ENCODE measurements around the gene ZFAND2B. TPM values are rescaled to one million over a fixed set of nuclear protein-coding genes. Genes with fewer than 3 reads are reported as not detected.

The ZFAND2B gene
- total and polyA plus RNA-seq, 10 donors = 39.4 to 77.7 (median 52.4) TPM

Other genes with a start within 250 kb of the ZFAND2B start
- not detected for gene CDK5R2, start 247.1 kb upstream of the ZFAND2B start, total RNA-seq
- gene CDK5R2, start 247.1 kb upstream of the ZFAND2B start, polyA plus RNA-seq = not detected
- not detected for gene FEV, start 221.6 kb upstream of the ZFAND2B start, total RNA-seq
- gene FEV, start 221.6 kb upstream of the ZFAND2B start, polyA plus RNA-seq = not detected
- gene CRYBA2, start 213.4 kb upstream of the ZFAND2B start, total RNA-seq = not detected
- not detected for gene CRYBA2, start 213.4 kb upstream of the ZFAND2B start, polyA plus RNA-seq
- under 1 TPM in 1 of 7 donors, not detected in 6; 0.28 TPM for gene CFAP65, start 165.3 kb upstream of the ZFAND2B start, total RNA-seq
- not detected for gene CFAP65, start 165.3 kb upstream of the ZFAND2B start, polyA plus RNA-seq
- not detected for gene IHH, start 145.9 kb upstream of the ZFAND2B start, total RNA-seq
- gene IHH, start 145.9 kb upstream of the ZFAND2B start, polyA plus RNA-seq = under 1 TPM in 2 of 3 donors, not detected in 1; 0.06 to 0.13 TPM
- gene NHEJ1, start 46.0 kb upstream of the ZFAND2B start, total RNA-seq = 10 to 100 TPM; 13.3 to 25.9 (median 16.6) TPM
- 1 to 10 TPM; 5.5 to 7.9 (median 7.8) TPM for gene NHEJ1, start 46.0 kb upstream of the ZFAND2B start, polyA plus RNA-seq
- gene SLC23A3, start 36.8 kb upstream of the ZFAND2B start, total RNA-seq = 1 to 10 TPM; 1.5 to 5.0 (median 3.5) TPM
- gene SLC23A3, start 36.8 kb upstream of the ZFAND2B start, polyA plus RNA-seq = 1 to 10 TPM; 1.2 to 2.2 (median 1.3) TPM
- gene CNPPD1, start 29.9 kb upstream of the ZFAND2B start, total RNA-seq = 10 to 100 TPM; 51.3 to 80.8 (median 66.4) TPM
- gene CNPPD1, start 29.9 kb upstream of the ZFAND2B start, polyA plus RNA-seq = 10 to 100 TPM; 53.5 to 65.2 (median 65.2) TPM
- gene RETREG2, start 28.5 kb upstream of the ZFAND2B start, total RNA-seq = 100 to 1,000 TPM in 2 of 7 donors, 10 to 100 TPM in 5; 51.5 to 101 (median 76.3) TPM
- 10 to 100 TPM; 30.0 to 47.2 (median 32.8) TPM for gene RETREG2, start 28.5 kb upstream of the ZFAND2B start, polyA plus RNA-seq
- gene ABCB6, start 12.2 kb downstream of the ZFAND2B start, total RNA-seq = 10 to 100 TPM in 5 of 7 donors, 1 to 10 TPM in 2; 8.4 to 19.5 (median 11.4) TPM
- 10 to 100 TPM; 15.9 to 28.7 (median 28.0) TPM for gene ABCB6, start 12.2 kb downstream of the ZFAND2B start, polyA plus RNA-seq
- gene ATG9A, start 22.9 kb downstream of the ZFAND2B start, total RNA-seq = 10 to 100 TPM; 34.7 to 68.2 (median 47.2) TPM
- 10 to 100 TPM in 2 of 3 donors, 1 to 10 TPM in 1; 9.4 to 13.8 (median 12.6) TPM for gene ATG9A, start 22.9 kb downstream of the ZFAND2B start, polyA plus RNA-seq
- 100 to 1,000 TPM in 1 of 7 donors, 10 to 100 TPM in 6; 68.3 to 141 (median 74.0) TPM for gene ANKZF1, start 23.0 kb downstream of the ZFAND2B start, total RNA-seq
- 10 to 100 TPM; 30.5 to 70.2 (median 54.7) TPM for gene ANKZF1, start 23.0 kb downstream of the ZFAND2B start, polyA plus RNA-seq
- 1 to 10 TPM; 2.3 to 9.6 (median 8.9) TPM for gene GLB1L, start 38.7 kb downstream of the ZFAND2B start, total RNA-seq
- gene GLB1L, start 38.7 kb downstream of the ZFAND2B start, polyA plus RNA-seq = 1 to 10 TPM; 3.0 to 4.1 (median 3.6) TPM
- 10 to 100 TPM; 17.0 to 30.5 (median 22.8) TPM for gene STK16, start 38.7 kb downstream of the ZFAND2B start, total RNA-seq
- 10 to 100 TPM; 33.6 to 47.6 (median 44.2) TPM for gene STK16, start 38.7 kb downstream of the ZFAND2B start, polyA plus RNA-seq
- gene TUBA4B, start 46.5 kb downstream of the ZFAND2B start, total RNA-seq = not detected
- gene TUBA4B, start 46.5 kb downstream of the ZFAND2B start, polyA plus RNA-seq = not detected
- gene TUBA4A, start 47.1 kb downstream of the ZFAND2B start, total RNA-seq = 100 to 1,000 TPM in 1 of 7 donors, 10 to 100 TPM in 6; 60.2 to 120 (median 73.4) TPM
- gene TUBA4A, start 47.1 kb downstream of the ZFAND2B start, polyA plus RNA-seq = 10 to 100 TPM; 70.6 to 89.2 (median 73.4) TPM
- 10 to 100 TPM; 35.0 to 64.4 (median 54.0) TPM for gene DNAJB2, start 72.6 kb downstream of the ZFAND2B start, total RNA-seq
- gene DNAJB2, start 72.6 kb downstream of the ZFAND2B start, polyA plus RNA-seq = 10 to 100 TPM; 31.4 to 67.2 (median 43.2) TPM
- not detected for gene PTPRN, start 102.6 kb downstream of the ZFAND2B start, total RNA-seq
- under 1 TPM in 2 of 3 donors, not detected in 1; 0.06 to 0.12 TPM for gene PTPRN, start 102.6 kb downstream of the ZFAND2B start, polyA plus RNA-seq
- gene RESP18, start 126.0 kb downstream of the ZFAND2B start, total RNA-seq = under 1 TPM in 1 of 7 donors, not detected in 6; 0.83 TPM
- not detected for gene RESP18, start 126.0 kb downstream of the ZFAND2B start, polyA plus RNA-seq
- 10 to 100 TPM; 46.7 to 65.8 (median 59.2) TPM for gene DNPEP, start 181.1 kb downstream of the ZFAND2B start, total RNA-seq
- gene DNPEP, start 181.1 kb downstream of the ZFAND2B start, polyA plus RNA-seq = 10 to 100 TPM; 74.4 to 92.8 (median 91.7) TPM
- gene DES, start 211.6 kb downstream of the ZFAND2B start, total RNA-seq = 10 to 100 TPM in 3 of 7 donors, 1 to 10 TPM in 4; 4.3 to 18.1 (median 8.3) TPM
- 10 to 100 TPM; 10.8 to 24.7 (median 14.1) TPM for gene DES, start 211.6 kb downstream of the ZFAND2B start, polyA plus RNA-seq
- gene SPEG, start 228.1 kb downstream of the ZFAND2B start, total RNA-seq = 1 to 10 TPM in 6 of 7 donors, under 1 TPM in 1; 0.74 to 4.5 (median 2.3) TPM
- gene SPEG, start 228.1 kb downstream of the ZFAND2B start, polyA plus RNA-seq = 1 to 10 TPM; 4.4 to 8.2 (median 4.9) TPM

Measured in spleen (tissue), 10 donors.